Uterus (tissue), 4 donors: ENCODE data around the gene KRT34. TPM values are rescaled to one million over a fixed set of nuclear protein-coding genes. Genes with fewer than 3 reads are reported as not detected.
"Not testable (repeated sequence)": the region's sequence is repeated elsewhere in the genome, so short reads cannot be mapped to it uniquely, and the experiment has no call there.

ENCODE experiments used
- DNase-seq, 2 donors: peaks; one replicate each; pipeline ENCODE4 v3.0.0-alpha.2; 2019 to 2020
- H3K27ac ChIP-seq, 2 donors: fragments of 200-600 bp; sonication (generic); 1 replicate in 1 of 2; 2 replicates in 1 of 2; pipeline ENCODE4 v1.5.1; 2016 to 2018
- H3K27me3 ChIP-seq, 2 donors: fragments of 200-600 bp; sonication (generic); one replicate each; pipeline ENCODE4 v1.5.1; 2018 to 2019; ENCODE audit warnings: control low read depth in 1 of 2
- H3K36me3 ChIP-seq, 2 donors: fragments of 200-600 bp; sonication (generic); one replicate each; pipeline ENCODE4 v1.5.1; 2019; ENCODE audit warnings: control low read depth in 1 of 2
- H3K4me1 ChIP-seq, 2 donors: fragments of 200-600 bp; sonication (generic); one replicate each; pipeline ENCODE4 v1.5.1; 2018 to 2019; ENCODE audit warnings: control low read depth in 1 of 2
- H3K4me3 ChIP-seq, 2 donors: fragments of 200-600 bp; sonication (generic); 1 replicate in 1 of 2; 2 replicates in 1 of 2; pipeline ENCODE4 v1.5.1; 2018 to 2019; ENCODE audit warnings: mild to moderate bottlenecking in 1 of 2
- H3K9me3 ChIP-seq, 2 donors: fragments of 200-600 bp; sonication (generic); one replicate each; pipeline ENCODE4 v1.5.1; 2019; ENCODE audit warnings: control low read depth in 1 of 2
- CTCF ChIP-seq, 4 experiments: fragments of 200-600 bp in 2 of 4; fragments of 450-650 bp in 2 of 4; sonication (generic) in 2 of 4; IDR thresholded peaks; one replicate each; pipeline ENCODE4 v1.5.1; 2016 to 2019; ENCODE audit warnings: antibody characterized with exemption in 4 of 4, mild to moderate bottlenecking in 2 of 4, moderate library complexity in 1 of 4
- POLR2A ChIP-seq, 2 donors: fragments of 450-650 bp; IDR thresholded peaks; one replicate each; pipeline ENCODE4 v1.6.1; 2016; ENCODE audit warnings: antibody characterized with exemption in 2 of 2, mild to moderate bottlenecking in 1 of 2, moderate library complexity in 1 of 2
- intact Hi-C: fragments of 100-400 bp; cut with DNase I; formaldehyde crosslinking; loops from one replicate; pipeline ENCODE4 v1.15.1; 2023; ENCODE audit warnings: low total_unique reads
- total RNA-seq, 4 donors: library from RNA; depleted of rRNA in 3 of 4; stranded (reverse); fragments of >200 nt in 3 of 4; gene quantifications; one replicate each; pipeline versions ENCODE4 v1.1.0 to v1.2.4, GENCODE V29; 2014 to 2023
- donor health status: DM: yes; HTN: yes; CAD: no.

The KRT34 gene
- total RNA-seq: under 1 TPM in 1 of 4 donors, not detected in 3; 0.28 TPM

- H3K9me3 ChIP-seq, H3K27ac ChIP-seq, H3K27me3 ChIP-seq, H3K4me3 ChIP-seq, DNase-seq, intact Hi-C loops, H3K36me3 ChIP-seq, H3K4me1 ChIP-seq: not testable (repeated sequence)
Observed at GRCh38 chr17:41381943-41382342, at the start of gene KRT34. KRT34 (minus strand) TSS chr17:41382306; CDS start chr17:41382246, 60 bp downstream.

- H3K27ac ChIP-seq, DNase-seq, H3K36me3 ChIP-seq, H3K9me3 ChIP-seq, H3K4me1 ChIP-seq, H3K27me3 ChIP-seq, H3K4me3 ChIP-seq, intact Hi-C loops: not testable (repeated sequence)
Observed at GRCh38 chr17:41430376-41430775, 48.3 kb upstream of the KRT34 start.

GRCh38 chr17:41429667-41430066 lies 47.6 kb upstream of the KRT34 start:
- Histone ChIP-seq H3K36me3 (no peaks in the 10 kb centered on the region), H3K27ac (no peak overlapping the region), H3K4me1 (no peaks in the 10 kb centered on the region), H3K27me3 (no peaks in the 10 kb centered on the region), H3K4me3 (no peak overlapping the region), H3K9me3 (no peaks in the 10 kb centered on the region)
- DNase-seq: no peak
- TF ChIP-seq POLR2A (IDR thresholded peaks at IDR 0.05): no peak
- TF ChIP-seq CTCF (IDR thresholded peaks at IDR 0.05): no peak
- intact Hi-C loops: no loop called here

- H3K36me3 ChIP-seq: no peaks in the 10 kb centered on the region
- intact Hi-C loops: no loop called here
- TF ChIP-seq POLR2A (IDR thresholded peaks at IDR 0.05): no peak
- TF ChIP-seq CTCF (IDR thresholded peaks at IDR 0.05): no peak
- H3K27ac ChIP-seq: no peak overlapping the region
- no peak for DNase-seq
- H3K4me1 ChIP-seq: no peaks in the 10 kb centered on the region
- no peak overlapping the region for H3K4me3 ChIP-seq
- no peaks in the 10 kb centered on the region for H3K9me3 ChIP-seq
- no peaks in the 10 kb centered on the region for H3K27me3 ChIP-seq
Observed at GRCh38 chr17:41428591-41429291, 46.6 kb upstream of the KRT34 start.

GRCh38 chr17:41424111-41424635 lies 42.1 kb upstream of the KRT34 start, which contains the start of gene KRT37:
KRT37 (minus strand) TSS chr17:41424585; CDS start chr17:41424523, 62 bp downstream.
- intact Hi-C loops: no loop called here
- TF ChIP-seq POLR2A (IDR thresholded peaks at IDR 0.05) (no peak), CTCF (IDR thresholded peaks at IDR 0.05) (no peak)
- Histone ChIP-seq H3K27ac (no peak within 1 kb of the TSS), H3K27me3 (no peaks in the 10 kb centered on the region), H3K4me1 (peaks cover 5 to 8% of the 10 kb centered on the region in 2 donors), H3K4me3 (no peak within 1 kb of the TSS), H3K36me3 (no peaks in the 10 kb centered on the region), H3K9me3 (no peaks in the 10 kb centered on the region)
- DNase-seq: no peak

GRCh38 chr17:41422586-41422985 lies 40.5 kb upstream of the KRT34 start:
- H3K4me1 ChIP-seq, H3K9me3 ChIP-seq, H3K27me3 ChIP-seq, H3K4me3 ChIP-seq, intact Hi-C loops, H3K36me3 ChIP-seq, DNase-seq, H3K27ac ChIP-seq: not testable (repeated sequence)
